OCI-LY7 (cell line): ENCODE results near the gene XYLT1.

Experiments used
- EZH2phosphoT487 ChIP-seq: fragments of 200-600 bp; sonication (generic); IDR thresholded peaks from 2 replicates; pipeline ENCODE4 v1.6.1; 2018; ENCODE audit warnings: low read depth, borderline replicate concordance, mild to moderate bottlenecking, mixed run types, antibody characterized with exemption, low read length, moderate library complexity, mixed read lengths
- TF ChIP-seq, protein P1 (sequence below): fragments of 200-600 bp; sonication (generic); conservative IDR thresholded peaks from 2 replicates; pipeline ENCODE4 v1.5.1; 2014; ENCODE audit warnings: mild to moderate bottlenecking, antibody characterized with exemption, low read length, moderate library complexity, mixed read lengths

DNA sequence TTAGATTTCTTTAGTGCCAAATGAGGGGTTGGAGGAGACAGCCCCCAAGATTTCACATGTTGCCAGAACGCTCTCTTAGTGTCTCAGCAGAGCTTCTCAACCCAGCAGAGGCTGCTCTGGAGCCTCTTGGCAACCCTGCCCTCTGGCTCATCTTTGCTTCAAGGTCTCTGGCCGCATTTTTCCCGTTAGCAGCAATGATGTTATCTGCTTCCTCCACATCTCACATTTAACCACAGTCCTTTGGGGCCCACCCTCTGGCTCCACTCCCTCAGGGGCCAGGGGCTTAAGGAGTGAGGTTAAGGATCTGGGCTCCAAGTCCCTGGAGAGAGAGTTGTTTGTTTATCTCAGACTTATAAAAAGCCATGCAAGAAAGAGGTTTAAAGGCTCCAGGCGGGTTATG, 3.3 kb upstream of the XYLT1 start:
- TF ChIP-seq, protein P1, sequence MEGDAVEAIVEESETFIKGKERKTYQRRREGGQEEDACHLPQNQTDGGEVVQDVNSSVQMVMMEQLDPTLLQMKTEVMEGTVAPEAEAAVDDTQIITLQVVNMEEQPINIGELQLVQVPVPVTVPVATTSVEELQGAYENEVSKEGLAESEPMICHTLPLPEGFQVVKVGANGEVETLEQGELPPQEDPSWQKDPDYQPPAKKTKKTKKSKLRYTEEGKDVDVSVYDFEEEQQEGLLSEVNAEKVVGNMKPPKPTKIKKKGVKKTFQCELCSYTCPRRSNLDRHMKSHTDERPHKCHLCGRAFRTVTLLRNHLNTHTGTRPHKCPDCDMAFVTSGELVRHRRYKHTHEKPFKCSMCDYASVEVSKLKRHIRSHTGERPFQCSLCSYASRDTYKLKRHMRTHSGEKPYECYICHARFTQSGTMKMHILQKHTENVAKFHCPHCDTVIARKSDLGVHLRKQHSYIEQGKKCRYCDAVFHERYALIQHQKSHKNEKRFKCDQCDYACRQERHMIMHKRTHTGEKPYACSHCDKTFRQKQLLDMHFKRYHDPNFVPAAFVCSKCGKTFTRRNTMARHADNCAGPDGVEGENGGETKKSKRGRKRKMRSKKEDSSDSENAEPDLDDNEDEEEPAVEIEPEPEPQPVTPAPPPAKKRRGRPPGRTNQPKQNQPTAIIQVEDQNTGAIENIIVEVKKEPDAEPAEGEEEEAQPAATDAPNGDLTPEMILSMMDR = no peak
- no peak for TF ChIP-seq EZH2phosphoT487
